Adrenal gland (tissue), 12 donors: Measurements from ENCODE around the gene RAF1. TPM values are rescaled to one million over a fixed set of nuclear protein-coding genes. Genes with fewer than 3 reads are reported as not detected.

Experiments used
- DNase-seq, 7 donors: peaks; one replicate each; pipeline ENCODE4 v3.0.0-alpha.2; 2019 to 2020
- H3K27ac ChIP-seq, 5 donors: fragments of 200-600 bp; sonication (generic) in 4 of 5; 1 replicate in 3 of 5; 2 replicates in 2 of 5; pipeline versions ENCODE4 v1.5.1 to v1.8.0; 2016 to 2020; ENCODE audit warnings: mild to moderate bottlenecking in 1 of 5
- H3K27me3 ChIP-seq: fragments of 200-600 bp; 2 replicates; pipeline ENCODE4 v1.8.0; 2021
- H3K36me3 ChIP-seq, 2 donors: fragments of 200-600 bp; replicated peaks in 1 of 2; 1 replicate in 1 of 2; 2 replicates in 1 of 2; pipeline versions ENCODE4 v1.5.1 to v1.8.0; 2018 to 2022
- H3K4me1 ChIP-seq, 2 donors: fragments of 200-600 bp; replicated peaks in 1 of 2; 1 replicate in 1 of 2; 2 replicates in 1 of 2; pipeline versions ENCODE4 v1.5.1 to v1.8.0; 2018 to 2021
- H3K4me3 ChIP-seq, 4 donors: fragments of 200-600 bp; sonication (generic) in 3 of 4; one replicate each; pipeline ENCODE4 v1.5.1; 2016 to 2018
- H3K9me3 ChIP-seq, 3 donors: fragments of 200-600 bp; sonication (generic) in 1 of 3; replicated peaks in 1 of 3; 1 replicate in 2 of 3; 2 replicates in 1 of 3; pipeline versions ENCODE4 v1.5.1 to v1.8.0; 2016 to 2021
- CTCF ChIP-seq, 6 experiments: fragments of 450-650 bp in 4 of 6; fragments of 200-600 bp in 2 of 6; sonication (generic) in 1 of 6; IDR thresholded peaks; 1 replicate in 5 of 6; 2 replicates in 1 of 6; pipeline versions ENCODE4 v1.5.1 to v1.8.0; 2016 to 2021; ENCODE audit warnings: antibody characterized with exemption in 6 of 6, mild to moderate bottlenecking in 2 of 6, moderate library complexity in 1 of 6
- POLR2A ChIP-seq, 2 donors: fragments of 450-650 bp; IDR thresholded peaks; one replicate each; pipeline ENCODE4 v1.6.1; 2017; ENCODE audit warnings: antibody characterized with exemption in 2 of 2, mild to moderate bottlenecking in 2 of 2, moderate library complexity in 1 of 2
- WGBS, 4 donors: extraction: QIAGEN DNeasy Blood & Tissue Kit in 2 of 4; methylation state at CpG; one replicate each; pipeline versions ENCODE4 v1.1.5 to v1.1.7; 2013 to 2017; 5-methylcytosine and 5-hydroxymethylcytosine counted together
- intact Hi-C, 2 donors: fragments of 100-400 bp; cut with DNase I; formaldehyde crosslinking; loops; one replicate each; pipeline versions ENCODE4 v1.14.1 to v1.15.0; 2022 to 2023
- polyA plus RNA-seq, 3 donors: library from polyadenylated mRNA; stranded (reverse); fragments of 200-250 nt in 2 of 3; fragments of 350-450 nt in 1 of 3; fragmentation: Illumina TruSeq in 1 of 3; extraction: RNeasy Lipid Tissue Mini Kit (QIAGEN cat#74804) in 1 of 3; gene quantifications; one replicate each; pipeline ENCODE4 v1.2.3, GENCODE V29; 2013 to 2014
- total RNA-seq, 9 donors: library from RNA; depleted of rRNA in 4 of 9; stranded (reverse); fragments of >200 nt in 4 of 9; fragments of 120-200 nt in 1 of 9; fragmentation: NEBNext Ultra II Directional in 1 of 9; extraction: Animal tissue kit (Norgen Biotek cat#: 25700) in 1 of 9; gene quantifications; one replicate each; pipeline versions ENCODE4 v1.1.0 to v1.2.4, GENCODE V29; 2013 to 2023
- donor health status: healthy with polysubstance abuse.
- donor health status: Bipolar disorder and iron deficiency.
- donor health status: DM: yes; HTN: yes; CAD: no.
- donor health status: DM: no; HTN: no; CAD: no.
- donor health status: DM: no; HTN: no; CAD: no.
- donor health status: DM: yes; HTN: yes; CAD: no.

RAF1 gene
- total and polyA plus RNA-seq, 12 donors = 45.9 to 110 (median 69.4) TPM

GRCh38 chr3:12579905-12580304 lies 84.0 kb downstream of the RAF1 start:
- 23 to 36% (median 27%) methylated on average over 3 of the region's 3 CpGs for WGBS, 4 donors
- peak in 5 of 7 donors; percentile 42 to 70 (median 60) for DNase-seq
- Histone ChIP-seq H3K4me1 (peaks cover 0 to 10% of the 10 kb centered on the region in 2 donors), H3K9me3 (no peaks in the 10 kb centered on the region), H3K4me3 (no peak overlapping the region), H3K27me3 (no peaks in the 10 kb centered on the region), H3K36me3 (peaks cover 0 to 69% of the 10 kb centered on the region in 2 donors), H3K27ac (peak overlapping the region in 2 of 5 donors; percentile 21 to 43)
- TF ChIP-seq POLR2A (IDR thresholded peaks at IDR 0.05) (no peak), CTCF (IDR thresholded peaks at IDR 0.05) (no peak)
- intact Hi-C loops = no loop called here

- peaks cover 0 to 69% of the 10 kb centered on the region in 2 donors for H3K36me3 ChIP-seq
- H3K9me3 ChIP-seq = no peaks in the 10 kb centered on the region
- intact Hi-C loops = no loop called here
- H3K27me3 ChIP-seq = no peaks in the 10 kb centered on the region
- H3K27ac ChIP-seq = peak overlapping the region in 2 of 5 donors; percentile 21 to 33
- peaks cover 0 to 10% of the 10 kb centered on the region in 2 donors for H3K4me1 ChIP-seq
- H3K4me3 ChIP-seq = no peak overlapping the region
- TF ChIP-seq CTCF (IDR thresholded peaks at IDR 0.05) (no peak), POLR2A (IDR thresholded peaks at IDR 0.05) (no peak)
- 79 to 87% (median 83%) methylated on average over 3 of the region's 3 CpGs for WGBS, 4 donors
- DNase-seq = no peak
These were observed 84.5 kb downstream of the RAF1 start for GRCh38 chr3:12579456-12579855.

- H3K4me3 ChIP-seq = no peak overlapping the region
- peaks cover 0 to 10% of the 10 kb centered on the region in 2 donors for H3K4me1 ChIP-seq
- no peak overlapping the region for H3K27ac ChIP-seq
- WGBS, 4 donors = 90 to 95% (median 94%) methylated on average over 2 of the region's 2 CpGs
- peak in 1 of 7 donors; percentile 7 for DNase-seq
- no peaks in the 10 kb centered on the region for H3K27me3 ChIP-seq
- H3K9me3 ChIP-seq = no peaks in the 10 kb centered on the region
- intact Hi-C loops = no loop called here
- TF ChIP-seq POLR2A (IDR thresholded peaks at IDR 0.05) (no peak), CTCF (IDR thresholded peaks at IDR 0.05) (no peak)
- H3K36me3 ChIP-seq = peaks cover 0 to 69% of the 10 kb centered on the region in 2 donors
These were observed 85.2 kb downstream of the RAF1 start for GRCh38 chr3:12578742-12579141.

- intact Hi-C loops = no loop called here
- H3K27ac ChIP-seq = no peak overlapping the region
- DNase-seq = no peak
- no peak overlapping the region for H3K4me3 ChIP-seq
- no peak for TF ChIP-seq POLR2A (IDR thresholded peaks at IDR 0.05)
- TF ChIP-seq CTCF (IDR thresholded peaks at IDR 0.05) = no peak
- peaks cover 0 to 69% of the 10 kb centered on the region in 2 donors for H3K36me3 ChIP-seq
- no peaks in the 10 kb centered on the region for H3K9me3 ChIP-seq
- no peaks in the 10 kb centered on the region for H3K27me3 ChIP-seq
- H3K4me1 ChIP-seq = peaks cover 0 to 10% of the 10 kb centered on the region in 2 donors
- WGBS, 4 donors = 80 to 93% (median 91%) methylated on average over 5 of the region's 5 CpGs
These were observed 86.5 kb downstream of the RAF1 start for GRCh38 chr3:12577379-12577778.
